HCT116 (cell line): Measurements from ENCODE around the gene KCNK10. TPM values are rescaled to one million over a fixed set of nuclear protein-coding genes. Genes with fewer than 3 reads are reported as not detected.

Experiments used
- ATAC-seq: fragments of 200-7000 bp; cut with Tn5 transposase; 2 replicates; pipeline ENCODE4 v1.9.1; 2020; ENCODE audit warnings: mild to moderate bottlenecking, moderate library complexity
- BruUV-seq: library from RNA; stranded (reverse); fragments of 400-500 nt; replicated peaks from 2 replicates; lab custom pipeline; 2021; lab: Mats Ljungman, UMichigan
- CTCF ChIA-PET: fragments of 300-600 bp; sonication (Branson Sonifier 250); formaldehyde crosslinking; loops from one replicate; lab custom pipeline; 2021; ENCODE audit warnings: antibody characterized with exemption; lab: Charles Lee
- POLR2A ChIA-PET: fragments of 300-600, 350-600 bp; sonication (Branson Sonifier 250); formaldehyde crosslinking; loops from one replicate; lab custom pipeline; 2021; ENCODE audit warnings: antibody characterized with exemption; lab: Charles Lee
- RAD21 ChIA-PET, 2 experiments: fragments of 300-600 bp; sonication (Branson Sonifier 250); formaldehyde crosslinking; loops; one replicate each; lab custom pipeline; 2023; ENCODE audit warnings: low total read pairs in 2 of 2; ENCODE audit not compliant: uncharacterized antibody in 2 of 2, unreplicated experiment in 2 of 2, low non-redundant PET in 1 of 2; lab: Charles Lee
- DNase-seq: peaks from one replicate; pipeline ENCODE4 v3.0.0-alpha.2; 2010; ENCODE audit warnings: low read depth, low spot score
- H2AFZ ChIP-seq: fragments of 200-600 bp; shearing (Covaris generic), sonication (generic); 2 replicates; pipeline ENCODE4 v1.6.1; 2017; ENCODE audit warnings: low read depth, mixed run types, mixed read lengths, antibody characterized with exemption, low read length; ENCODE audit not compliant: poor library complexity, severe bottlenecking
- H3K27ac ChIP-seq: 2 replicates; pipeline ENCODE4 v1.5.1; 2012; ENCODE audit warnings: low read depth, low read length
- H3K27me3 ChIP-seq: fragments of 200-600 bp; sonication (generic); 2 replicates; pipeline ENCODE4 v1.6.1; 2016; ENCODE audit warnings: mixed run types, low read length, mixed read lengths; ENCODE audit not compliant: insufficient read depth
- H3K36me3 ChIP-seq, 2 experiments: fragments of 200-500 bp in 1 of 2; fragments of 200-600 bp in 1 of 2; sonication (Bioruptor generic) in 1 of 2; sonication (generic) in 1 of 2; 2 replicates each; pipeline versions ENCODE4 v1.5.1 to v1.6.1; 2014 to 2016; ENCODE audit warnings: low read length in 2 of 2, inconsistent platforms in 1 of 2, mixed read lengths in 1 of 2, mixed run types in 1 of 2; ENCODE audit not compliant: insufficient read depth in 2 of 2, control insufficient read depth in 1 of 2
- H3K4me1 ChIP-seq, 2 experiments: fragments of 200-600 bp in 1 of 2; sonication (generic) in 1 of 2; 2 replicates each; pipeline versions ENCODE4 v1.5.1 to v1.6.1; 2012 to 2017; ENCODE audit warnings: low read length in 2 of 2, inconsistent platforms in 1 of 2, mild to moderate bottlenecking in 1 of 2, mixed read lengths in 1 of 2, mixed run types in 1 of 2, moderate library complexity in 1 of 2; ENCODE audit not compliant: insufficient read depth in 2 of 2, control insufficient read depth in 1 of 2
- H3K4me2 ChIP-seq: fragments of 200-600 bp; sonication (generic); 2 replicates; pipeline ENCODE4 v1.6.1; 2017; ENCODE audit warnings: mixed run types, low read length, mixed read lengths
- H3K4me3 ChIP-seq, 2 experiments: fragments of 200-600 bp in 1 of 2; sonication (generic) in 1 of 2; replicated peaks in 1 of 2; 2 replicates each; pipeline ENCODE4 v1.5.1; 2011 to 2016; ENCODE audit warnings: low read length in 2 of 2, control low read depth in 1 of 2, low read depth in 1 of 2, mild to moderate bottlenecking in 1 of 2, mixed read lengths in 1 of 2, mixed run types in 1 of 2
- H3K79me2 ChIP-seq: fragments of 200-600 bp; sonication (generic); 2 replicates; pipeline ENCODE4 v1.6.1; 2017; ENCODE audit warnings: mild to moderate bottlenecking, mixed run types, low read length, moderate library complexity, mixed read lengths; ENCODE audit not compliant: insufficient read depth
- H3K9ac ChIP-seq: fragments of 200-600 bp; sonication (generic); 2 replicates; pipeline ENCODE4 v1.6.1; 2016; ENCODE audit warnings: low read length, mixed read lengths
- H3K9me2 ChIP-seq: fragments of 200-600 bp; sonication (generic), shearing (Covaris generic); 2 replicates; pipeline ENCODE4 v1.6.1; 2017; ENCODE audit warnings: mixed run types, mild to moderate bottlenecking, moderate library complexity; ENCODE audit not compliant: insufficient read depth
- H3K9me3 ChIP-seq, 2 experiments: fragments of 200-500 bp in 1 of 2; fragments of 200-600 bp in 1 of 2; sonication (Bioruptor generic) in 1 of 2; sonication (generic) in 1 of 2; 2 replicates each; pipeline ENCODE4 v1.6.1; 2014 to 2017; ENCODE audit warnings: low read length in 2 of 2, mixed read lengths in 2 of 2, inconsistent platforms in 1 of 2, low read depth in 1 of 2, mild to moderate bottlenecking in 1 of 2, mixed run types in 1 of 2, moderate library complexity in 1 of 2; ENCODE audit not compliant: control insufficient read depth in 1 of 2, insufficient read depth in 1 of 2
- H4K20me1 ChIP-seq: fragments of 200-600 bp; sonication (generic), shearing (Covaris generic); 2 replicates; pipeline ENCODE4 v1.6.1; 2017; ENCODE audit warnings: mixed run types, mild to moderate bottlenecking, moderate library complexity; ENCODE audit not compliant: insufficient read depth
- CBX3 ChIP-seq: IDR thresholded peaks from 2 replicates; pipeline ENCODE4 v1.6.1; 2012; ENCODE audit warnings: low read depth
- CTCF ChIP-seq, 3 experiments: fragments of 200-600 bp in 1 of 3; sonication (generic) in 1 of 3; IDR thresholded peaks in 2 of 3; conservative IDR thresholded peaks in 1 of 3; 2 replicates each; pipeline ENCODE4 v1.5.1; 2012 to 2017; ENCODE audit warnings: low read depth in 2 of 3, low read length in 2 of 3, antibody characterized with exemption in 1 of 3, borderline replicate concordance in 1 of 3, control low read depth in 1 of 3, mild to moderate bottlenecking in 1 of 3, mixed read lengths in 1 of 3, mixed run types in 1 of 3, moderate library complexity in 1 of 3; ENCODE audit not compliant: insufficient read depth in 1 of 3
- EGR1 ChIP-seq: IDR thresholded peaks from 2 replicates; pipeline ENCODE4 v1.6.1; 2012; ENCODE audit warnings: low read depth
- EZH2 ChIP-seq: fragments of 200-600 bp; sonication (generic); IDR thresholded peaks from 2 replicates; pipeline ENCODE4 v1.6.1; 2017; ENCODE audit warnings: antibody characterized with exemption, mixed run types
- EZH2phosphoT487 ChIP-seq: fragments of 200-600 bp; IDR thresholded peaks from 2 replicates; pipeline ENCODE4 v1.6.1; 2018; ENCODE audit warnings: antibody characterized with exemption, borderline replicate concordance
- FOSL1 ChIP-seq: IDR thresholded peaks from 2 replicates; pipeline ENCODE4 v1.6.1; 2012; ENCODE audit warnings: low read depth
- JUND ChIP-seq: IDR thresholded peaks from 2 replicates; pipeline ENCODE4 v1.6.1; 2012
- POLR2AphosphoS5 ChIP-seq: IDR thresholded peaks from 2 replicates; pipeline ENCODE4 v1.6.1; 2011; ENCODE audit warnings: mild to moderate bottlenecking, low read depth, low read length, moderate library complexity
- RAD21 ChIP-seq: IDR thresholded peaks from 2 replicates; pipeline ENCODE4 v1.6.1; 2012; ENCODE audit warnings: low read depth, mild to moderate bottlenecking
- REST ChIP-seq: IDR thresholded peaks from 2 replicates; pipeline ENCODE4 v1.6.1; 2012; ENCODE audit warnings: low read depth
- SIN3A ChIP-seq: IDR thresholded peaks from 2 replicates; pipeline ENCODE4 v1.6.1; 2012; ENCODE audit warnings: low read depth
- SRF ChIP-seq: IDR thresholded peaks from 2 replicates; pipeline ENCODE4 v1.6.1; 2012; ENCODE audit warnings: low read depth
- YY1 ChIP-seq: IDR thresholded peaks from 2 replicates; pipeline ENCODE4 v1.6.1; 2011; ENCODE audit warnings: low read length, low read depth, moderate library complexity, mild to moderate bottlenecking; ENCODE audit not compliant: insufficient replicate concordance; ENCODE audit errors: extremely low read depth
- ZBTB33 ChIP-seq: IDR thresholded peaks from 2 replicates; pipeline ENCODE4 v1.6.1; 2011; ENCODE audit warnings: mild to moderate bottlenecking, low read length, moderate library complexity; ENCODE audit not compliant: insufficient replicate concordance; ENCODE audit errors: extremely low read depth
- ZFX ChIP-seq: fragments of 450-650 bp; IDR thresholded peaks from 2 replicates; pipeline ENCODE4 v1.6.1; 2017
- intact Hi-C: fragments of 100-400 bp; cut with micrococcal nuclease; formaldehyde crosslinking; loops from 2 replicates; pipeline ENCODE4 v1.10.0; 2022
- total RNA-seq: library from RNA; stranded (reverse); gene quantifications from one replicate; pipeline ENCODE4 v1.2.1, GENCODE V29; 2021; ENCODE audit not compliant: unreplicated experiment

KCNK10 gene
- total RNA-seq, 1 experiment from 2014 or later, result not detected

GRCh38 chr14:88137327-88137726, 185.7 kb downstream of the KCNK10 start:
- H3K4me1 ChIP-seq, result no peaks in the 10 kb centered on the region
- no peak for TF ChIP-seq EZH2
- TF ChIP-seq REST, result no peak
- TF ChIP-seq CTCF (IDR thresholded peaks at IDR 0.05 in 2 of 3, conservative IDR thresholded peaks at IDR 0.05 in 1 of 3; ENCODE audit: borderline replicate concordance in 1 of 3, insufficient read depth in 1 of 3, low read depth in 2 of 3, low read length in 2 of 3), result no peak
- no peak for TF ChIP-seq SRF
- TF ChIP-seq ZFX, result no peak
- TF ChIP-seq ZBTB33, result no peak
- no peak for TF ChIP-seq EGR1
- TF ChIP-seq CBX3, result no peak
- TF ChIP-seq SIN3A, result no peak
- no peak for TF ChIP-seq EZH2phosphoT487
- TF ChIP-seq JUND, result no peak
- TF ChIP-seq FOSL1, result no peak
- TF ChIP-seq POLR2AphosphoS5, result no peak
- no peak for TF ChIP-seq RAD21
- no peak for TF ChIP-seq YY1
- no peaks in the 10 kb centered on the region for H4K20me1 ChIP-seq
- BruUV-seq, result no TSS peak
- POLR2A ChIA-PET, result no interaction called here
- intact Hi-C loops, result no loop called here
- DNase-seq (no peak), ATAC-seq (no peak)
- no peaks in the 10 kb centered on the region for H3K27me3 ChIP-seq
- no peaks in the 10 kb centered on the region for H3K9me3 ChIP-seq
- no peaks in the 10 kb centered on the region for H3K36me3 ChIP-seq
- CTCF ChIA-PET, result no interaction called here
- no peaks in the 10 kb centered on the region for H3K9me2 ChIP-seq
- no peaks in the 10 kb centered on the region for H3K79me2 ChIP-seq
- no peak overlapping the region for H2AFZ ChIP-seq
- H3K27ac ChIP-seq, result no peak overlapping the region
- H3K4me2 ChIP-seq, result no peak overlapping the region
- RAD21 ChIA-PET, result no interaction called here
- H3K9ac ChIP-seq, result no peak overlapping the region
- no peak overlapping the region for H3K4me3 ChIP-seq
